Gastrocnemius medialis (tissue), 4 donors: ENCODE measurements around the gene GABBR2.

Experiments
- CTCF ChIP-seq, 5 experiments: fragments of 450-650 bp in 3 of 5; fragments of 200-600 bp in 2 of 5; sonication (generic) in 2 of 5; IDR thresholded peaks in 4 of 5; conservative IDR thresholded peaks in 1 of 5; 1 replicate in 4 of 5; 2 replicates in 1 of 5; pipeline ENCODE4 v1.5.1; 2016 to 2019; ENCODE audit warnings: antibody characterized with exemption in 5 of 5, mild to moderate bottlenecking in 3 of 5, moderate library complexity in 3 of 5
- POLR2A ChIP-seq, 2 donors: fragments of 450-650 bp; IDR thresholded peaks; one replicate each; pipeline ENCODE4 v1.6.1; 2017; ENCODE audit warnings: antibody characterized with exemption in 2 of 2, mild to moderate bottlenecking in 2 of 2, moderate library complexity in 2 of 2

GRCh38 chr9:98533132-98533531 lies 175.6 kb downstream of the GABBR2 start:
- TF ChIP-seq POLR2A (IDR thresholded peaks at IDR 0.05) (no peak), CTCF (IDR thresholded peaks at IDR 0.05 in 4 of 5, conservative IDR thresholded peaks at IDR 0.05 in 1 of 5) (no peak)
